GM19372 (cell line): ENCODE data around the gene POR.
"Not testable (repeated sequence)": the region's sequence is repeated elsewhere in the genome, so short reads cannot be mapped to it uniquely, and the experiment has no call there.

Experiments used
- ATAC-seq: cut with Tn5 transposase; IDR thresholded peaks from one replicate; pipeline ENCODE4 v1.9.1; 2021; ENCODE audit warnings: mild to moderate bottlenecking, low read depth, moderate library complexity; ENCODE audit not compliant: unreplicated experiment

POR gene

GRCh38 chr7:76009672-76010600 lies 95.0 kb downstream of the POR start:
- ATAC-seq = no peak

GRCh38 chr7:76011442-76011861 lies 96.5 kb downstream of the POR start:
- no peak for ATAC-seq

GRCh38 chr7:76016191-76016947 lies 101.4 kb downstream of the POR start:
- ATAC-seq = no peak

DNA sequence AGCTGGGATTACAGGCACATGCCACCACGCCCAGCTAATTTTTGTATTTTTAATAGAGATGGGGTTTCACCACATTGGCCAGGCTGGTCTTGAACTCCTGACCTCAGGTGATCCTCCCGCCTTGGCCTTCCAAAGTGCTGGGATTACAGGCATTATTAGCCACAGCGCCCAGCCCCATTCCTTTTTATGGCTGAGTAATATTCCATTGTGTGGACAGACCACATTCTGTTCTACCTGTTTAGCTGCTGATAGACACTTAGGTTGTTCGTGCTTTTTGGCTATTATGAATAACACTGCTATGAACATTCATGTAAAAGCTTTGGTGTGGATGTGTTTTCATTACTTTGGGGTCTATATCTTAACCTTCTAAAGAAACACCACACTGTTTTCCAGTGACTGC lies 103.6 kb downstream of the POR start:
- ATAC-seq = not testable (repeated sequence)

DNA sequence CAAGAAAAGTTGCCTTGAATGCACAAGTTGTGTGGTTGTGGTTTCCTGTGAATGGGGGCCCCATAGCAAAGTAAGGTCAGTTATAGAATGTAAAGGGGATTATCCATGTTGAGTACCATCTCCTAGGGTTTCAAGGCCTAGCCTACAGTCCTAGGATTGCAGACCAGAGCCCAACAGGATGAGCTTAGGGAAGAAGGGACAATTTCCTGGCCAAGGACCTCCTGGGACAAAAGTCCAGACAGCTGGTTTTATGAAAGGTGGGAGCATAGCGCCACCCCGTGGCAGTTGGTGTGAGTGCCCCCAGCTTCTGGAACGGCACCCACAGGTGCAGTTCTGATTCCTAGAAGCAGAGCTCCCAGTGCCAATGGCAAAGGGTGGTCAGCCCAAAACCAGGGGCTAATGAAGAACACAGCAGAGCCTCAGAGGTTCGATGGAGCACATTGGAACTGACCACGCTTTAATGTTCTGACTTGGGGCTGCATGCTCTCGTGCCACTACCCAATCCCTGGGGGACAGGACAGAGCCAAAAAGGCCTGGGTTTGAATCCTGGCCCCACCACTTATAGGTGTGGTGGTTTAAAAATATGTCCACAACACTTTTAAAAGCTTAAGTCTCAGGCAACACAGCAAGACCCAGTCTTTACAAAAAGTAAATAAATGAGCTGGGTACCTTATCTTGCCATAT lies 105.2 kb downstream of the POR start:
- ATAC-seq = no peak

- no peak for ATAC-seq
Measured at GRCh38 chr7:76022026-76022780, 107.2 kb downstream of the POR start.

DNA sequence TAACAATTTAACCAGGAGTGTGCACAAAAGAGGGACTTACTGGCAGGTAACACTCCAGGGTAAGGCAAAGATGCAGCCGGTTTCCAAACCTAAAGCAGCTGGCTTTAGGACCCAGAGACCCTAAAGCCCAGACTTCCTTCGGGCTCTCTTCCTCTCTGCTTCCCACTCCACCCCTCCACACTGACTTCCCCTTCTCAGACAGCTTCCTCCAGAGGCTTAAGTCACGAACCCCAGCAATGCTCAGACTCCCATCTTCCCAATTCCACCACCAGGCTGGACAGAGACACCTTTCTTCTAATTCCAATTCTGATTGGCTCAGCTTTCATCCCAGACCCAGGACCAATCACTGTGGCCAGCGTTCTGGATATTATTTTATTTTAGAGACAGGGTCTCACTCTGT lies 108.0 kb downstream of the POR start:
- ATAC-seq = no peak

- ATAC-seq = not testable (repeated sequence)
Measured at GRCh38 chr7:76029682-76030081, 114.7 kb downstream of the POR start.

DNA sequence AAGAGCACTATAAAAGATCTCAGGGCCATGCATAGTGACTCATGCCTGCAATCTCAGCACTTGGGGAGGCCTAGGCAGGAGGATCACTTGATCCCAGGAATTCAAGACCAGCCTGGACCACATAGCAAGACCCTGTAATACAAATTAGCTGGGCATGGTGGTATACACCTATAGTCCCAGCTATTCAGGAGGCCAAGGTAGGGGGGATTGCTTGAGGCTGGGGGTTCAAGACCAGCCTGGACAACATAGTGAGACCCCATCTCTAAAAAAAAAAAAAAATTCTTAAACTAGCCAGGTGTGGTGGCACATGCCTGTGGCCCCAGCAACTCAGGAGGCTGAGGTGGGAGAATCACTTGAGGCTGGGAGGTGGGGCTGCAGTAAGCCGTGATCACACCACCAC lies 117.0 kb downstream of the POR start:
- no peak for ATAC-seq
